GM23248 (cell line): ENCODE measurements around the gene CTNNA3.

ENCODE experiments used
- EZH2 ChIP-seq: fragments of 200-600 bp; sonication (generic); IDR thresholded peaks from 2 replicates; pipeline ENCODE4 v1.6.1; 2018; ENCODE audit warnings: antibody characterized with exemption, mild to moderate bottlenecking; ENCODE audit not compliant: insufficient read depth, poor library complexity, severe bottlenecking
- EZH2phosphoT487 ChIP-seq: fragments of 200-600 bp; sonication (generic); IDR thresholded peaks from 2 replicates; pipeline ENCODE4 v1.6.1; 2018; ENCODE audit warnings: antibody characterized with exemption, moderate library complexity, mild to moderate bottlenecking, low read depth; ENCODE audit not compliant: insufficient read depth

- TF ChIP-seq EZH2 (no peak), EZH2phosphoT487 (no peak)
These were observed 873.2 kb downstream of the CTNNA3 start for GRCh38 chr10:66822801-66823200.
